Superior temporal gyrus (tissue), 1 donor: ENCODE results near the gene COPE.

Experiments
- DNase-seq: peaks from one replicate; pipeline ENCODE4 v3.0.0-alpha.2; 2016; ENCODE audit errors: extremely low spot score

Gene COPE

GRCh38 chr19:18867751-18868150, 51.4 kb downstream of the COPE start:
- no peak for DNase-seq

DNA sequence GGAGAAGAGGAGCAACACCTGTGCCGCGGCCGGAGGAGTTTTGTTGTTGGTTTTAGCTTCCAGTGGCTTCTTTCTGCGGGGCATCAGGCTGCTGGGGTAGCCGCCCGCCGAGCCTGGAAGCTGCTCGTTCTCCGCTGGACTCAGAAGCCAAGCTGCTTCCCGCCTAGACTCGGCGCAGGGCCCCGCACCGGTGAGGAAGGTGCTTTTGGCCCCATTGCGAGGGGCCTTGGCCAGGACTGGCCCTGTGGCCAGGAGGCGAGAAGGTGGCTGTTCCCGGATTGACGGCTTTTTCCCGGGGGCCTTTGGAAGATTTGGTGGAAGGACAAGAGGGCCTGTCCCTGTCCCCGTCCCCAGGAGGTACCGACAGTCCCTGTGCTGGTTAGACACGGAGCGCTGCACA, 52.0 kb downstream of the COPE start:
- DNase-seq = no peak

GRCh38 chr19:18866800-18867123, 52.4 kb downstream of the COPE start:
- DNase-seq = no peak

- peak; percentile 76 for DNase-seq
Measured at GRCh38 chr19:18865973-18866799, 53.0 kb downstream of the COPE start.

DNA sequence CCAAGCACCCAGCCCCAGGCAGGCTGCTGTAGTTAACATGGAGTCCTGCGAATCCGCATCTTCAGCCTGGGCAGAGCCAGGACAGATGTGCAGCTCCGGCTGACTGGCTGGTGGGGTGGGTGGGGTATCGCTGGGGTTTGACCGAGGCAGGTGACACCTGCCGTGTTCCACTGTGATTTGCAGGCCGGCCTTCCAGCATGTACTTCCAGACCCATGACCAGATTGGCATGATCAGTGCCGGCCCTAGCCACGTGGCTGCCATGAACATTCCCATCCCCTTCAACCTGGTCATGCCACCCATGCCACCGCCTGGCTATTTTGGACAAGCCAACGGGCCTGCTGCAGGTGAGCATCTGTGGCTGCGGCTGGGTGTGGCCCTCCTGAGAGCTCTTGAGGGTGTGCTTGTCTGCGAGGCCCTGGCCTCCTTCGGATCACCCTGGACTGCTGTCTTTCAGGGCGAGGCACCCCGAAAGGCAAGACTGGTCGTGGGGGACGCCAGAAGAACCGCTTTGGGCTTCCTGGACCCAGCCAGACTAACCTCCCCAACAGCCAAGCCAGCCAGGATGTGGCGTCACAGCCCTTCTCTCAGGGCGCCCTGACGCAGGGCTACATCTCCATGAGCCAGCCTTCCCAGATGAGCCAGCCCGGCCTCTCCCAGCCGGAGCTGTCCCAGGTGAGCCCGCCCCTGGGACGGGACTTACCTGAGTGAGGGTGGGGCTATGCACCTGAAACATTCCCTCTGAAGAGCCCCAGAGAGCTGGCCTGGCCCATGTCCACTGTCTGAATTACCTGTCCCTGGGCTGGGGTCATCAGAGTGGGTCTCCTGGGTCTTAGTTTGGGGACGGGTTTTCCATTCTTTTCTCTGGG, 53.8 kb downstream of the COPE start:
- DNase-seq = no peak

GRCh38 chr19:18863843-18864362, 55.3 kb downstream of the COPE start:
- no peak for DNase-seq

- no peak for DNase-seq
Measured at GRCh38 chr19:18862976-18863842, 56.0 kb downstream of the COPE start.

DNA sequence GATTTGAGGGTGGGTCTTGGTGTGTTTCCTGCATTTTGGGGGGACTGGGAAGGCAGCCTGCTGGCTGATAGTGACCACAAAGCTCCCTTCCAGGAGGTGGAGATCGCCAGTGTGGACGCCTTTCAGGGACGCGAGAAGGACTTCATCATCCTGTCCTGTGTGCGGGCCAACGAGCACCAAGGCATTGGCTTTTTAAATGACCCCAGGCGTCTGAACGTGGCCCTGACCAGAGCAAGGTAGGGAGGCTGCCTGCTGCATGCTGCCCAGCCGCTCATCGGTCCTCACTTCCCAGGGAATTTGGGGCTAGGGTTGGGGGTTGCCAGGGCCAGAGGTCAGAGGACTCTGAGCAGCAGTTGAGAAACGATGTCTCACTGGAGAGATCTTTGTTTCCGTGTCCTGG, 57.3 kb downstream of the COPE start:
- no peak for DNase-seq

- peak; percentile 19 for DNase-seq
Measured at GRCh38 chr19:18861235-18861634, 58.0 kb downstream of the COPE start.

DNA sequence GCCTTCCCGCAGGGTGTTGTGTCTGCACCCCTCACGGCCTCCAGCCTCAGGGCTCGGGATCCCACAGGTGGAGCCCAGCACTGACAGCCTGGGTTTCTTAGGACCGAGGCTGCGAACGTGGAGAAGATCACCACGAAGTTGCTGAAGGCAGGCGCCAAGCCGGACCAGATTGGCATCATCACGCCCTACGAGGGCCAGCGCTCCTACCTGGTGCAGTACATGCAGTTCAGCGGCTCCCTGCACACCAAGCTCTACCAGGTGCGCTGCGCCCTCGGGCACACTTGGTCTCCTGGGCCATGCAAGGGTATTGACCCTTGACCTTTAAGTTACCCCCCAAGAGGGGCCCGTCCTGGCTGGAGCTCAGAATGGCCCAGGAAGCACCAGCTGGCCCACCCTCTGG, 58.5 kb downstream of the COPE start:
- no peak for DNase-seq

GRCh38 chr19:18860302-18860700, 58.9 kb downstream of the COPE start:
- DNase-seq = no peak

- no peak for DNase-seq
Measured at GRCh38 chr19:18859676-18860301, 59.4 kb downstream of the COPE start.

- no peak for DNase-seq
Measured at GRCh38 chr19:18858906-18859646, 60.1 kb downstream of the COPE start.

DNA sequence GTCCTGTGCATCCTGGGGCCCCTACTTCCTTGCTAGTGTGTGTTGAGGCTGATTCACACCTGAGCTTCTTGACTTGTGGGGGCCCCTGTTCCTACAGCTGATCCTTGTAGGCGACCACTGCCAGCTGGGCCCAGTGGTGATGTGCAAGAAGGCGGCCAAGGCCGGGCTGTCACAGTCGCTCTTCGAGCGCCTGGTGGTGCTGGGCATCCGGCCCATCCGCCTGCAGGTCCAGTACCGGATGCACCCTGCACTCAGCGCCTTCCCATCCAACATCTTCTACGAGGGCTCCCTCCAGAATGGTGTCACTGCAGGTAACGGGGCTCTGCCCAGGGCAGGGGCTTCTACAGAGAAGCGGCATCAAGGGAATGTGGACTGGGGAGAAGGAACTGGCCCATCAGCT, 62.0 kb downstream of the COPE start:
- no peak for DNase-seq

- DNase-seq = peak; percentile 82
Measured at GRCh38 chr19:18856385-18857126, 62.6 kb downstream of the COPE start.

DNA sequence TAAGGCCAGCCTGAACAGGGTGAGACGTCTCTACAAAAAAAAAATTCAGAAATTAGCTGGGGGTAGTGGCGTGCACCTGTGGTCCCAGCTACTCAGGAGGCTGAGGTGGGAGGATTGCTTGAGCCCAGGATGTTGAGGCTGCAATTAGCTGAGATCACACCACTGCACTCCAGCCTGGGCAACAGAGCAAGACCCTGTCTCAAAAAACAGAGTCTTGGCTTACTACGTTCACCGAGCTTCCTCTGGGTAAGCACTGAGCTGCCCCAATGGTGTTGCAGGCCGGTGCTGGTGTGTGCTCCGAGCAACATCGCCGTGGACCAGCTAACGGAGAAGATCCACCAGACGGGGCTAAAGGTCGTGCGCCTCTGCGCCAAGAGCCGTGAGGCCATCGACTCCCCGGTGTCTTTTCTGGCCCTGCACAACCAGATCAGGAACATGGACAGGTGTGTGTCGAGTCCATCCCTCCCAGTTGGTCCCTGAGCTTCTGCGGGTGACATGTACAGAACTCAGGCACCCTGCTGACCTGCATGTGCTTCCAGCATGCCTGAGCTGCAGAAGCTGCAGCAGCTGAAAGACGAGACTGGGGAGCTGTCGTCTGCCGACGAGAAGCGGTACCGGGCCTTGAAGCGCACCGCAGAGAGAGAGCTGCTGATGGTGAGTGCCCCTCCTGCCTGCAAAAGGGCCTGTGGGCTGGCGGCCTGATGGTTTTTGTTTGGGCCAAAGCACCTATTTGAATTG, 63.4 kb downstream of the COPE start:
- DNase-seq = no peak

- no peak for DNase-seq
Measured at GRCh38 chr19:18854982-18855381, 64.2 kb downstream of the COPE start.

DNA sequence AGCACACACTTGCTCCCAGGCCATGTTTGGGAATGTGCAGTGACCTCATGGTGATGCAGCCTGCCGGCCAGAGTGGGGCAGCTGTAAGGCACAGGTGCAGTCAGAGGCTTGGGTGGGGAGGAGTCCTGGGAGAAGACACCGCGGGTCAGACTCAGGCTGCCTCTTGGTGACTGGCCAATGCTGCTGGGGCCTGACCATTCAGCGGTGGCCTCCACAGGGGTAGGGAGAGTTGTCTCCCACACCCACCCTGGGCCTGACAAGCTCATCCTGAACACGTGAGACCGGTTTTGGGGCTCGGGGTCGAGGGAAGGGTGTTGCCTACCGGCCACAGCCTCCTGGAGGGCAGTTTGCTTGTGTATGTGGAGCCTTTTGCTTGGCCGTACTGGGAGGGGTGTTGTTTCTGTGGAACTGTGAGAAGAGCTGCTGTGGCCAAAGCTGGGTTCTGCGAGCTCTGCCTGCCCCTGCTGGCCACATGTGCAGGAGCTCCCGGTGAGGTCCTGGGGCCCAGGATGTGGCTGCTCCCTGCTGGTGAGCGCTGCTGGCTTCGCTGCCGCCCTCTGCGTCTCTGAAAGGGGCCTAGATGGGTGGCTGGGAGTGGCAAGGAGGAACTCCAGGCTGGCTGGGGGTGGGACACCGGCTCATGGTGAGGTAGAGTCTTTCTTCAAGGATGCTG, 65.3 kb downstream of the COPE start:
- no peak for DNase-seq

DNA sequence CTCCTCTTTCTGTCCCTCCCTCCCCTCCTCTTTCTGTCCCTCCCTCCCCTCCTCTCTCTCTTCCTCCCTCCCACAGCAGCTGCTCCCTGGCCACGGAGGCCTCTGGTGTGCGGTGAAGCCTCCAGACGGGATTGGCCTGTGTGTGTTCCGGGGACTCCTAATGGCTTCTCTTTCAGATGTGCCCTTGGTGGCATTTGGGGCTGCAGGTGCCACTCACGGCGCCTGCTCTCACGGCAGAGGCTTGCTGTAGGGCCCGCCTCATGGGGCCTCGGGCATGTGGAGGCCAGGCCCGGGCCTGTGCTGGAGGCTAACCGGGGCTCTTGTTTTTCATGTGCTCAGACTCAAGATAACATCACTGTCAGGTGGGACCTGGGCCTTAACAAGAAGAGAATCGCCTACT, 66.5 kb downstream of the COPE start:
- DNase-seq = no peak
